Astrocyte of the hippocampus (primary cell): ENCODE measurements around the gene ARHGAP24.

Source experiments
- DNase-seq: peaks from one replicate; pipeline ENCODE4 v3.0.0; 2011; ENCODE audit warnings: low read depth, low spot score

The ARHGAP24 gene

DNA sequence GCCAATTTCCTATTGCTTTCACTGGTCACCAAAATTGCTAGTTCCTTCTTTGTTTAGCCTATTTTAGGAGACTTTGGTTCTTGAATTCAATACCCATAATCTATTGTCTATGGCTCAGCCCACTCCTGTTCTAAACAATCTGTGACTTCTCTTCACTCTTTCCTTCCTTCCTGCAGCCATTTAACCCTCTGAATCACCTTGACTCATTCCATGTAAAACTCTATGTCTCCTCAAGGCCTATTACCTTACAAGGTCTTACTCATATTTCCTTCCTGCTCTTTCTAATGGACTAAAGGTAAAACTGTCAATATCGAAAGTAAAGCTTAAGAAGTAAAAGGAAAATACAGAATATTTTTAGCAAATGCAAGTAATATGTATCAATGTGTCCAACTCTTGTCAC lies 301.6 kb downstream of the ARHGAP24 start:
- DNase-seq: no peak

DNA sequence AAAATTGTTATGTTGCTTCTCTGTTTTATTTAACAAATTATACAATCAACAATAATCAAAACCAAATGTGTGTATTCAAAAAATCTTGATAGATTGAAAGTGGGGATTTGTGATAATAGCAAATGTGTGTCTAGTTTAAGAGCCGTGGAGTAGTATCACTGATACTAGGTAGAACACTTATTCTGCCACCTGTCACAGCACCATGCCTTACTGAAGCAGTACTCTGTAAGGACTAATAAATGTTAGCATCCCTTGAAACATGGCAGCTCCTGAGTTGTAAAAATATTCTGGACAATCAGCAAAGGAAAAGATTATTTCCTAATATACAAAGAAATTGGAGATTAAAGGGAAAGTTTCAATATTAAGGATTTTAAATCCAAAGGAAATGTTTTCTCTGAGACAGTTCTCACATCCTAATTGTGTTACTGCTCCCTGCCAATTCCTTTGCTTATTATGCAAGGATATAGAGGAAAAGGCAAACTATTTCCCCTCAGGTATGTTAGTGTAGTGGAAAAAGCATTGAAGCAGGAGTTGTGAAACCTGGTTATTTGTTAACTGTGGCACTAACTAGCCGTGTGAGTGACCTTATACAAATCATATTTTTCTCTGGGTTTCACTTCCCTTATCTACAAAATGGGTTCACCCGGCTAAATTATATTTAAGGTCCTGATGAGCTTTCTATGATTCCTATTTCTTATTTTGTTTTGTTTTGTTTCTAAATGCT lies 303.1 kb downstream of the ARHGAP24 start:
- no peak for DNase-seq

DNA sequence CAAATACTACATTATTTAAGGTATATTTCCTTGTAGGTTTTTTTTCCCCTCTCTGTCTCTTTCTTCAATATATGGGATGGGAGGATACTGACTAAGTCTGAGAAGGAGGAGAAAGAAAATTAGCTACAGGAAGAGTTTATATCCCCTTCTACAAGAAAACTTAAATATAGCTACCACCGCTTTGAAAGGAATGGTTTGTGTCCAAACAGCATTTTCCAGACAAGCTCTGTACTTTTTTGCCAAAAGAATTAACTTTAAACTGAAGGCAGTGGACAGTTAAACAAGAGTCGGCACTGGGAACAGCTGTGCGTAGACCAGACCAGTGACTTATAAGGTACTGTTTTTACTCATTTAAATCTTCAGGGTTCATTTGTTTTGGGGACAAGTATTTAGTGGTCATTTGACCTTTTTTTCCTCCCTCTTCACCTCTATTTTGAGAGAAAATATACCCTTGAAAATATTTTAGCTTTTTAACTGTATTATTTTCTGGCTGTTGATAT lies 303.7 kb downstream of the ARHGAP24 start:
- DNase-seq: no peak

DNA sequence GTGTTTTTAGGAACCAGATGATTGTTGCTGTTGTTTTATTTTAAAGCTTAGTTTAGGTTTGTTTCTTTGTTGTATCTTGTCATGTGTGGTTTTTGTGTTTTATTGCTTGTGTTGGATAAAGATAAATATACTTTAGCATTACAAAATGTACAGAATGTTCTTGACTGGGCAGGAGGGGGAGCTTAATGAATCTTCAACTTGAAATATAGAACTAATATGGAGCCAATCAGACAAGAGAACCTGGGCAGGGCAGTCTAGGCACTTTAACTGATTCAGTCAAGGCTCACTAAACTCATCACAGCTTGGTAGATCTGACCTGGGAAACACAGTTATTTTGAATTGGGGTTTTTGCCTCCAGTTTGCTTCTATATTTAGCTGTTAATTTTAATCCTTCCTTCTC lies 304.2 kb downstream of the ARHGAP24 start:
- no peak for DNase-seq

DNA sequence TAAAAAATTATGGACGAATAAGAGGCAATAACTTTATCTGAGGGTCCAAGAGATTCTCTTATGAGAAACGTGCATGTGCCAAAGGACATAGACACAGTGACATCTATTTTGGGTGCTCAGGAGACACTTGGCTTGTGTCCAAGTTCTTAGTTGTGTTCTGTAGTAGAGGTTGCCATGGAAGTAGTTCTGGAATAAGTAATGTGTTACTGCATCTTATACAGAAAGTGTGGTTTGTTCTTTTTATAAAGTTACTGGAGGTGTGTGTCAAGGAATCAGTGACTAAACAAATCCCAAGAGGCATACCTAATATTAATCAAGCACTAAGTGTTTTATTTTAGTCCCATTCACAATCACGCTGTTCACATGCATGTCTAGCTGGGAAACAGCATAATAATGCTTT lies 305.7 kb downstream of the ARHGAP24 start:
- DNase-seq: peak; percentile 11

DNA sequence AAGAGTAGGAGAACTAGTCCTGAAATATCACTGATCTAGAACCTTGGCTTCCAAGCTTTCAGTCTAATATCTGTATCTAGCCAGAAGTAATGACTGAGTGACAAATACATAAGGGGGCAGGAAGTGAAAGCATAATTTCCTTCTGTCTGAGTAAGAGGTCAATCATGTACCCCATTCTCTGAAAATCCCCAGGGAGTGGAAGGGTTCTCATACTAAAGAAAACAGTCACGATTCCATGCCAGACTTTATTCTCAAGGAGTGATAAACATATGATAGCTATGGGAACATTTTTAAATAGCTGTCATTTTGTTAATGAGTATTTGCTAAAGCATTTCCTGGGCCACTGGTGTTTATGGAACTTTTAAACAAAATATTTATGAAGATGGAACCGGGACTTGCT lies 308.5 kb downstream of the ARHGAP24 start:
- DNase-seq: no peak

DNA sequence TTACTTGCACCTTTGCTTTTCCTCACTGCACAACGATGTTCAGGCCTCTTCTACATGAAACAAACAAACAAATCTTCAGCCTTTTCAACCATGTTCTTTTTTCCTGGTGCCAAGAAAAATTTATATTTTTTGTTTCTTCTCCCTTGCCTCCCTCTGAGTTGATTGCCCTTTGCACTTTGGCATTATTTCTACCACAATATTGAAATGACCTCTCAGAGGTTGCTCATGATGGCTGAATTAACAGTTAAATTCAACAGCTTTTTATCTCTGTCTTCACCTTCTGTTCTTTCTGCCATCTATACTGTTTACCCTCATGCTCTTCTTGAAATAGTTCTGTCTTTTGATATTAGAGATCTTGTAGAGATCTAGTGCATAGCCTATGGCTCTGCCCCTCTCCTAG lies 308.9 kb downstream of the ARHGAP24 start:
- DNase-seq: no peak

DNA sequence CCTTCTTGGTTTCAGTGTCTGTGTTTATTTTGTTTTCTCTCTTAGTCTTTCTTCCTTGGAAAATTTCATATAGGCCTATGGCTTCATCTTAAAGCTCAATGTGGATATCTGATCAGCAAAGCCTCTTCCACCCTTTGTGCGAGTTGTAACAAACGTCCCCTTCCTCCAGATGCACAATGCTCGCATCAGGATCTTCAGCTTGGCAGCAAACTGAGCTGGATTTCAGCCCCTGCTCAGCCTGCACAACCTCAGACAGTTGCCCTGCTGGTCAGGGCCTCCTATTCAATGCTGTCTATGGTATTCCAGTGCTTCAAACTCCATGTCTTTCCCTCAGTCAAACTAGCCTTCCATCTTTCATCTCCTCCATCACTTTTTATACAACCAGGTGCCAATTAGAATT lies 309.4 kb downstream of the ARHGAP24 start:
- no peak for DNase-seq

DNA sequence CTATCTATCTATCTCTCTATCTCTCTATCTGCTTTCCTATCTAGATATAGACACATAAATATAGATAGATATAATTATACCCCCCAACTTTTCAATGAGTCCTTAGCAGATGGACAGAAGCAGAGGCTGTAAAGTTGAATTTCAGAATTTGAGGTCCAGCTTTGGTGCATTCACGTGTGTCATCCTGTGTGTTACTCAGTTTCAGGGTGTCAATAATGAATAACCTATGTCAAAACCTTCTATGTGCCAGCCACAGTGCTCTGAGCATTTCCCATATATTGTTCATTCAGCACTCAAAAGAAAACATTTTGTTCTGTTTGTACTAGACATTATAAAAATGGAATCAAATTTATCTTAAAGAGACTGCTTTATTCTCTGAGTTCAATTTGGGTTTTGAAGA lies 310.0 kb downstream of the ARHGAP24 start:
- no peak for DNase-seq

DNA sequence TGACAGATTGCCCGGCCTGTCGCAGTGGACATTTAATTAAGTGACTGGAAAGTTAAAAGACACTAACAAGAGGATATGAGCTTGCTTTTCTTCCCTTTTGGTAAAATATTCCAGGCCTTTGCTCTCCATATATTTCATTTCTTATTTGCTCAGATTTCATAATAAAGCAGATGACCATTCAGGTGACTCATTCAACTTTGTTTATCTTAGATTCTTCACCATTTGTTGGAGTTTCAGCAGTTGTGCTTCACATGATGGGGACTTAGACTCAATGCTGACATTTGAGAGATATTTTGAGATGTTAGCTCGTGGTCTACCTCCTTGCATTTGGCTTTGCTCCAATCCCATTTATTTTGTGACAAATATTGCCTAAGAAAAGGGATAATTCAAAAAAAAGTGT lies 312.2 kb downstream of the ARHGAP24 start:
- peak; percentile 13 for DNase-seq

DNA sequence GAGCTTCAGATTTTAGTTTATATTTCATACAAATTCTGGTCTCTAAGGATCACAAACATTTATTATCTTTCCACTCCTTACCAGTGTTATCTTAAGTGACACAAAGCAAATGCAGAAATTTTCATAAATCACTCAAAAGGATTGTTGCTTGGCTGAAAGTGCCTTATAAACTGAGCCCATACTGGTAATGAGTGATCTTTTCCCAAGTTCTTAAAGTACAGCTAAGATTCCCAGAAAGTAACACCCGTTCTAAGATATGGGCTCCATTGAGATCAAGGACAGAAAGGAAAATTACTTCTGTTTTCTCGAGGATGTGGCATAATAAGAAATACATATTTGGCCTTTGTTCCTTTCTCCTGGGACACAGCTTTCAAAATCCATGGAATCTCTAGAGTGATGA lies 313.7 kb downstream of the ARHGAP24 start:
- no peak for DNase-seq

DNA sequence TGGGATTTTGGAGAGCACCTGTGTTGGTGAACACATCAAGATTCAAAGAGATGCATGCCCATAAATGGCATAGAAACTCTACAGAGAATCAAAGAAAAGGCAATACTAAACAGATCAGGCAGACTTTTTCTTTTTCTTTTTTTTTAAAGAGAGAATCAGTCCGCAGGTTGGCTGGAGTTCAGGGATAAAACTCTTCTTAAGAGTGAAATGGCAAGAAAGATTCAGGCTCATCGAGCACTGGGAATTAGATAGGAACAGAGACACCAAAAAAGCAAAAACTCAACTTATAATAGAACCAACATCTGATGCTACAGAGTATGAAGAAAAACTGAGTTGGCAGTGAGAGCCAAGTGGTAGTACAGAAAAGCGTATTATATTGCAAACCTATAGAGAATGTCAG lies 314.3 kb downstream of the ARHGAP24 start:
- DNase-seq: no peak

DNA sequence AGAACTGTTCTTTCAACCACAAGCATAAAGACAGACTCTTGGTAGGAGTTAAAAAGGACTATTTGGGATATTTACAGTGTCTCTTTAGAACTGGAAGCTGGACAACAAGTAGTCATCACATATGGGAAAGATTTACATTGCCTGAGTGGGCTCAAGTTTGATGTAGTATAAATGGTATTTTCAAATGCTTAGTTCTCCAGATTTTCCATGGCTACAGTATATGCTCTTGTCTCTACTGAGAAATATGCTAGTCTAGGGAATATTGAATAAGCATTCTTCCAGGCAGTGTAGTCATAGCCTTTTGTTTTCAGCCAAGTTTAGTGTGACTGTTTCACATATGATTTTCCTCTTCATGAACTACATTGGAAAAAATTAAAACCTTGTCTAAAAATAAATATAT lies 315.6 kb downstream of the ARHGAP24 start:
- DNase-seq: no peak

DNA sequence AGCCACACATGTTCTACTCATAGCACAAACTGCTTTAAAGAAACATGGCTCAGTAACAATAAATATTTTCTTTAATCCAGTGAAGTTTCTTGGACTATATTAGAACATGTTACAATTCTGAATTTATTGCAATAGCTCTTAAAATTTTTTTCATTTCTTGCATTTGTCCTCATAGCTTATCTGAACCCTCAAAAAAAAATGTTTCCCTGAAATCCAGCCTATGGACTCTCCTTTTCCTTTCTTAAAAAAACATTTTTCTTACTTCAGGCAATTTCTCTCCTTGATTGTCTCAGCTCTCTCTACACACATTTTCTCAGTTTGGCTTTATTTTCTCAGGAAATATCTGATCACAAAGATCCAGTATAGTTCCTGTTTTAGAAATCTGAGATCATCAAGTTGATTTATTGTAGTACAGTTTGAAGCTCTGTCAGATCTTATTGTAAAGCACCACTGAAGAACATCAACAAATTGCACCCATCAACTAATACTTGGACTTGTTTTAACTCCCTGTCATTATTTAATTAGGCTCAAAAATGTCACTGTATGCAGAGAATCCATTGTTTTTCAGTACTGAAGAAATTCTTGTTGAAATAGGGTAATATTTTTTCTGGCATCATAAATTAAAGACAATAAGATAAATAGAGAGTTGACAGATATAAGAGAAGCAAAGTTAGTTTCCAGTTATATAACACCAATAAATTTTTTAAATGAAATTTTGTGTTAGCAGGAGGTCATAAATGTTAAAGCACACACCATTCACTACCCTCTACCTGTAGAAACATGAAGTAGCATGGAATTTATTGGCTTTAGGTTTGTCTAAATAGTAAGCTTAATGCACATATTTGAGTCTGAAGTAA lies 317.7 kb downstream of the ARHGAP24 start:
- no peak for DNase-seq

DNA sequence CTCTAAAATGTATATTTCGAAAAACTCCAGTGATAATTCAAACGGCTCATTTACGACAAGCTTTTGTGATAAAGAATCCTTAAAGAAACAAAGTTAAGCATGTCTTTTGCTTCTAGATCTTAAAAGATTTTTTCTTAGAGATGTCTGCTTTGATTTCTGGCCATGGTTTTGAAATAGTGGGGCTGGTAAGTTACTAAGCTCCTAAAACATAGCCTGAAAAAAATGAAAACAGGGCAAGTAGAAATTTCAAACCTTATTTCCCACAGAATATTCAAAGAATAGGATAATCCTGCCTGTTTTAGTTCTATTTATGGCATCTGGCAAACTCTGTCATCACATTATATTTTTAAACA lies 318.3 kb downstream of the ARHGAP24 start:
- no peak for DNase-seq

DNA sequence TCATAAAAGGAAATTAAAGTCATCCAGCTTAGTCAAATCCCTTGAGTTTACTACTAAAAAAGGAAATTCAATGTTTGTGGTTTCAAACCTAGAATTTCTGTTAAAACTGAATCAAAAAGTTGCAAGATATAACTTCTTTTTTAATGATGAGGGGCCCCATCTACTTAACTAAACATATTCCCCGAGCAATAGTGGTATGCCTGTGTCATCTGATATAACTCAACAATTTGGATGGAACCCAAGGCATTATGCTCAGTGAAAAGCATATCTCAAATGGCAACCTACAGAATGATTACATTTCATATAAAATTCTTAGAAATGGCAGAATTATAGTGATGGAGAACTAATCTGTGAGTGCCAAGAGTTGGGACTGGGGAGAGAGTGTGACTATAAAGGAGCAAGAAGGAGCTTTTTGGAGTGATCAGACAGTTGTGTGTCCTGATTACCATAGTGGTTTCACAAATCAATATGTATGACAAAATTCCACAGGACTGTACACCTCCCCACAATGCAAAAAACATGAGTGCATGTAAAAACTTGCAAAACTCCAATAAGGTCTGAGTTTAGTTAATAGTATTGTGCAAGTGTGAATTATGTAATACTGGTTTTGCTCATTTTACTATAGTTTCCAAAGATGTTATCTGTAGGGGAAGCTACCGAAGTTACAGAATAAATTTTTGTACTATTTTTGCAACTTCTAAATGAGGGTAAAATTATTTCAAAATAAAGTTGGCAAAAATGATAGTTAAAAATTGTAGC lies 323.2 kb downstream of the ARHGAP24 start:
- DNase-seq: no peak

DNA sequence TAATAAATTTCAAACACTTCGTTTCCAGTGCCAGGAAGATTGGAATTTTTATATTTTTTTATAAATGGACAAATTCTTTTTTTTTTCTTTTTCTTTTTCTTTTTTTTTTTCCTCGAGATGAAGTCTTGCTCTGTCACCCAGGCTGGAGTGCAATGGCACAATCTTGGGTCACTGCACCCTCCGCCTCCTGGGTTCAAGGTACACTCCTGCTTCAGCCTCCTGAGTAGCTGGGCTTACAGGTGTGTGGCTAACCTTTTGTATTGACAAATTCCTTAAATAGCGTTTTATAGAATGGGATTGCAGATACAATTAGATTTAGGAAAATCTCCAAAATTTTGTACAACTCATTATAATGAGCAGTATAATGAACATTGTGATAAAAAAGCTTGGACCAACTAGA lies 328.9 kb downstream of the ARHGAP24 start:
- no peak for DNase-seq

DNA sequence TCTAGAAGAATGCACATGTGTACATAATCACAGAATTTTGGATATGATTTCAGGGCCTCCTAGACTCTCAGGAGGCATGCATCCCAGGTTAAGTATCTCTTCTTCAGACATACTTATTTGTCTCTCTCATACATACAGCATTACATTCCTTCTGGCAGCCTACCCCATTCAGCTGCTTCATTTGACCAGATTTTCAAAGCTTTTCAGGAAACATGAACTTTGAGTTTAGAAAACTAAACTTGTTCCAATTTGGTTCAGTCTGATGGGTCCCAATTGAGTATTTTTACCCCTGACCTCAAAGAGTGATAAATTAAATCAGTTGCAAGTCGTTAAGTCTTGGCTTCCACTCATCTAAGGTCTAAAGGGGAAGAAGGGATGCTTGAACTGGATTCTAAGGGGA lies 330.9 kb downstream of the ARHGAP24 start:
- DNase-seq: no peak

DNA sequence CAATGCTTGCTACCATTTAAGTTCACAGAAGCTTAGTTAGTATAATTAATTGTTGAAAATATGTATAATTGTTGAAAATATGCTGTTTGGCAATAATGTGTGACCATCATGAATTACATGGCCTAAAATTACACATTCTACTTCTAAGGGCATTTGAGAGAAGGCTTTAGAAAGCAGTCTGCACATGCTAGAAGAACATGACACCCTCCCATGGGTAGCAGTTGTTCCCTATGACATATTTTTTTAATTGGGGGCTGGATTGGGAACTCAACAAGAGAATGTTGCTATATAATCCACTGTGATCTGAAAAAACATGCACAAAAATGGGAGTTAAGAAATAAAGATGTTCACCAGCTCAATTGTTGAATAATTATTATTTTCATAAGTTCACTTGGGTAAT lies 331.4 kb downstream of the ARHGAP24 start:
- DNase-seq: no peak

DNA sequence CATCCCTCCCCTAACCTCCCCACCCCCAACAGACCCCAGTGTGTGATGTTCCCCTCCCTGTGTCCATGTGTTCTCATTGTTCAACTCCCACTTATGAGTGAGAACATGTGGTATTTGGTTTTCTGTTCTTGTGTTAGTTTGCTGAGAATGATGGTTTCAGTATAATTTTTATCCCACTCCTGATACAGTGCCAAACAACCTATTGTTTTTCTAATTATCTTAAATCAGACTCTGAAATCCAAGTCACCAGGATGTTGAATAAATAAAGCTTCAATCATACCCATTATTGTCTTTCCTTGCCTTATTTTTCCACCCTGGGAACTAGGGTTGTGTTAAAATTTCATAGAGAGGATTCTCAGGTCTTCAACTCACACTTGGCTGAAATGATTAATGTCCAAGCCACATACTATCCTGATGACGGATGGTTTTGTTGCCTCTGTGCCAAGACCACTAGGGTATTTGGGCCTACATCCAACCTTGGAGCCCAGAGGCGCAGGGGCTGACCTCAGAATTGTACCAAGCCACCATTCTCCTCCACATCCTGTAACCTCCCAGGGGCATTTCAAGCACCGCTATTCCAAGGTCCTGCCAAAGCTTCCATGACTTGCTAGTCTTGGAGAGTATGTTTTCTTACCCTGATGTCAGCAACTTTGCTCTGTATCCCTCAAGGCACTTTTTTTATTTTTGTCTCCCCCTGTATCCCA lies 332.4 kb downstream of the ARHGAP24 start:
- peak; percentile 81 for DNase-seq

DNA sequence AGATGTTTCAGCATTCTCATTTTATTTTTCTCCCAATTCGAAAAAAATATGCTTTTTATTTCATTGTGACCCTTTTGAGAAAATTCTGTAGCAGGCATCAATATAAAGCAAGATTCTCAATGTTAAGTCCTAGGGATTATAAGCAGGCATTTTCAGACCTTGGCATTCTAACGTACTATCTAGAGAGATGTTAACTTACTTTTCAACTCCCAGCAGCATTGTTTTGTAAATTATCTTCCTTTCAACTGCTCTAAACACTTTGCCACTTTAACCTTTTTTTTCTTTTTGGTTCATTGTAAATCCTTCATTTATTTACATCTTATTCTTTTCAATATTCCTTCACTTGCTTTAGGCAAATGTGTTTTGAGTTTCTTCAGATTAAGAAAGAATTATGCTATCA lies 333.2 kb downstream of the ARHGAP24 start:
- no peak for DNase-seq

DNA sequence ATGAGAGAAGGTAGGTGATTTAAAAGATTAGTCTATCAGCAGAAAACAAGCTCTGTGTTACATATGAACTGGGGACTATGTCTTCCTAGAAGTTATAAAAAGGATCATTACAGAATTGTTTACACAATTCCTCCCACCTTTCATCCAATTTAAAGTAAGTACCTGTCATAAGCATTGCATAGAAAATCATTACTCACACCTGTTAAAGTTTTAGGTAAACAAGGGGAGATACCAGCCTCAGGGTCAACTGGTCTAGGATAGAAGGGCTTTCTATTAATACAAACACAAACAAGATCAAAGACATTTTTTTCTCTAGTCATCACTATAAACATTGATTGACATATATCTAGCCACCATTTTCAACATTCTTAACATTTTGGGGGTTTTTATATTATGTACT lies 333.9 kb downstream of the ARHGAP24 start:
- no peak for DNase-seq
